Mucosa of descending colon (tissue), 3 donors: Measurements from ENCODE around the gene PKD2. TPM values are rescaled to one million over a fixed set of nuclear protein-coding genes. Genes with fewer than 3 reads are reported as not detected.
"Not testable (repeated sequence)": the region's sequence is repeated elsewhere in the genome, so short reads cannot be mapped to it uniquely, and the experiment has no call there.

Experiments used
- ATAC-seq: fragments of 200-7000 bp; cut with Tn5 transposase; one replicate; pipeline ENCODE4 v1.9.1; 2020; ENCODE audit warnings: mild to moderate bottlenecking, moderate library complexity
- DNase-seq, 3 donors: peaks; one replicate each; pipeline ENCODE4 v3.0.0-alpha.2; 2020
- H3K36me3 ChIP-seq: fragments of 200-600 bp; one replicate; pipeline ENCODE4 v1.8.0; 2021; ENCODE audit warnings: low read depth, mild to moderate bottlenecking
- H3K4me1 ChIP-seq: fragments of 200-600 bp; one replicate; pipeline ENCODE4 v1.8.0; 2021; ENCODE audit warnings: low read depth, mild to moderate bottlenecking
- H3K4me3 ChIP-seq: fragments of 200-600 bp; one replicate; pipeline ENCODE4 v1.8.0; 2021; ENCODE audit warnings: mild to moderate bottlenecking
- H3K9me3 ChIP-seq: fragments of 200-600 bp; one replicate; pipeline ENCODE4 v1.8.0; 2021; ENCODE audit warnings: mild to moderate bottlenecking
- CTCF ChIP-seq: fragments of 200-600 bp; IDR thresholded peaks from one replicate; pipeline ENCODE4 v1.8.0; 2022; ENCODE audit warnings: antibody characterized with exemption, mild to moderate bottlenecking
- intact Hi-C, 2 donors: fragments of 100-400 bp; cut with DNase I in 1 of 2; cut with micrococcal nuclease in 1 of 2; formaldehyde crosslinking; loops; one replicate each; pipeline versions ENCODE4 v1.11.0 to v1.11.1; 2022; cut with DNase I, micrococcal nuclease
- total RNA-seq, 3 donors: library from RNA; stranded (reverse); fragmentation: NEBNext Ultra II Directional in 2 of 3; extraction: Animal tissue kit (Norgen Biotek cat#: 25700) in 2 of 3; gene quantifications; one replicate each; pipeline versions ENCODE4 v1.2.1 to v1.2.4, GENCODE V29; 2021 to 2023
- donor health status: DM: no; HTN: no; CAD: no; lungs with moderate emphysema.
- donor health status: DM: no; HTN: no; CAD: no.
- donor health status: DM: no; HTN: yes; CAD: no.

The PKD2 gene
- total RNA-seq, 3 donors from 2014 or later: 7.0 to 53.3 (median 7.4) TPM

DNA sequence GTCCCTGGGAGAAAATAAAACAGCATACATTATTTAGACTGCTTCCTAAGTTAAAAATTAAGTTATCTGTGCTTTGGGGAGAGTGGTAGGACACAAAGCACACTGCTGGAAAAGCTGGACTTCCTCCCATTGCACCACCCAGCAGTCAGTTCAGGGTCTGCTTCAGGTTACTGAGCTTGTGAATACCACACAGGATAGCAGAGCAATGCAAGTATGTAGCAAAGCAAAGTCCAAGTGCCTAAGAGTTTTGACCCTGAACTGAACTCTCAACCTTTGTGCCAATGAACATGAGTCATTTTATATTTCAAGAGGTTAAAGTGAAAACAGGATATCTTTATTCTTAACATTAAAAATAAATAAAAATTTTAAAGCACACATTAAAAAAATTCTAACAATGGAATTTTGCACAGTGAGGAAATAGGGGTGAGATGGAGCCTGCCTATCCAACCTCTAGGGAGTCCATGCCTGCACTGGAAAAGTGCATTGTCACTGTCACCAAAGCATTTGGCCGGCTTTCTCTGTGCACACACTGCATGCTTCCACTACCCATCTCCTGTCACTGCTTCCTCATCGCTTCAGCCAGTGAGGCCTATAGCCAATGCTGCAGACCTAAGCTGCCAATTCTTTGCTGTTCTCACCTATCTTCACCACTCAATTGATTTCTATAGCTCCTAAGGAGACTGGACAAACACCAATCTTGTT, 100.1 kb downstream of the PKD2 start:
- DNase-seq: peak in 2 of 3 donors; percentile 36 to 43
- ATAC-seq: peak; percentile 76
- H3K36me3 ChIP-seq: no peaks in the 10 kb centered on the region
- H3K4me1 ChIP-seq: peaks cover 29% of the 10 kb centered on the region
- intact Hi-C loops: no loop called here
- TF ChIP-seq CTCF: no peak
- H3K9me3 ChIP-seq: no peaks in the 10 kb centered on the region
- H3K4me3 ChIP-seq: no peak overlapping the region

DNA sequence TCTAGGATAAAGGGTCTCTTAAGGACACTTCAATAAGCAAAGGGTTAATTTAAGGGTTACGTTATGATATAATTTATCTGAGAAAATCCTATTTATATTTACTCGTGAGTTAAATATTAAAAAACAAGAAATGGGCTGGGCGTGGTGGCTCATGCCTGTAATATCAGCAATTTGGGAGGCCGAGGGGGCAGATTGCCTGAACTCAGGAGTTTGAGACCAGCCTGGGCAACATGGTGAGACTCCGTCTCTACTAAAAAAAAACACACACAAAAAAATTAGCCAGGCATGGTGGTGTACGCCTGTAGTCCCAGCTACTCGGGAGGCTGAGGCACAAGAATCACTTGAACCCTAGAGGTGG, 100.7 kb downstream of the PKD2 start:
- H3K9me3 ChIP-seq, ATAC-seq, DNase-seq, intact Hi-C loops, H3K4me3 ChIP-seq, H3K36me3 ChIP-seq: not testable (repeated sequence)
- peaks cover 29% of the 10 kb centered on the region for H3K4me1 ChIP-seq

GRCh38 chr4:88108747-88109122, 101.3 kb downstream of the PKD2 start:
- H3K9me3 ChIP-seq: no peaks in the 10 kb centered on the region
- no peak overlapping the region for H3K4me3 ChIP-seq
- no peak for DNase-seq
- TF ChIP-seq CTCF: no peak
- peaks cover 29% of the 10 kb centered on the region for H3K4me1 ChIP-seq
- no peaks in the 10 kb centered on the region for H3K36me3 ChIP-seq
- no peak for ATAC-seq
- intact Hi-C loops: no loop called here

DNA sequence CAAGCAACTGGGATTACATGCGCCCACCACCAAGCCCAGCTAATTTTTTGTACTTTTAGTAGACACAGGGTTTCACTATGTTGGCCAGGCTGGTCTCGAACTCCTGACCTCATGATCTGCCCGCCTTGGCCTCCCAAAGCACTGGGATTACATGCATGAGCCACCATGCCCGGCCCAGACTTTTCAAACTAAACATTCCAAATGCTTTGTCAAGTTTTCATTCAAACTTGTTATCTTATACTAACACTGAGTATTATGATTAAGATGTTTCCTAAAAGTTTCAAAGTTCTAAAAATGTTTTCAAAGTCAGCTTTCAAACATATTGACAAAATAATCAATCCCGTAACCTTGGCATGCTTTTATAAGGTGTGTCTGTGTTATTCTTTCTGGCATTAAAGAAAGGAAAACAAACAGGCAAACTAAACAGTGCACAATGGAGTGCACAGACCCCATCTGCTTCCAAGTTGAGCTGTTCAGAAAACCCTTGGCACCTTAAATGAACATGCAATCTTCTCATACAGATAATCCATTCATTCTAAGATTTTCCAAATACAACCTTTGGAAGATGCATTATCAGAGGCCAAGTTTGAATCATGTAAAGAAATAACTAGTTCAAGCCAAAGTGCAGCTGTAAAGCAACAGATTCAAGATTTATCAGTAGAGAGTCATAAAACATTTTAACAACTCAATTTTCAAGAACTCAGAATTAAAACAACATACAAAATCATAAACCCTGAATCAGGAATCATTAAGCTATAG, 101.9 kb downstream of the PKD2 start:
- peak; percentile 74 for ATAC-seq
- DNase-seq: no peak
- Histone ChIP-seq H3K4me1 (peaks cover 29% of the 10 kb centered on the region), H3K4me3 (no peak overlapping the region), H3K9me3 (no peaks in the 10 kb centered on the region), H3K36me3 (no peaks in the 10 kb centered on the region)
- intact Hi-C loops: no loop called here
- TF ChIP-seq CTCF: no peak

DNA sequence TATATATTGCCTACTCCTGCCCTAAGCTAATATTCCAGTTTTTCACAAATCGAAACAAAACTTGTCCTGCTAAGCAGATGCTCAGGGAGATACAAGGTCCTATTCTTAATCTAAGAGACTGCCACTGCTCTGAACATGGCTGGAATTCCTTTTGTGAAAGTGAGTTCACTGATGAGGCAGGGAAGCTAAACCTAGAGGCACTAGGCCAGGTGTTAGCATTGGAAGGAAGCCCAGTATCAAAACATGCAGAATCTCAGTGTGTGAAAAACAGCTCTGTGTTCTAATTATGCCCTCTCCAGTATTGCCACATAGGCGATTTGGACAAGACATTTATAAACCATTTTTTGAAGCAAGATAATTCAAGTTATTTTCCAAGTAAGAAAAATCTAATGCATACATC, 103.4 kb downstream of the PKD2 start:
- TF ChIP-seq CTCF: no peak
- H3K4me1 ChIP-seq: peaks cover 29% of the 10 kb centered on the region
- H3K36me3 ChIP-seq: no peaks in the 10 kb centered on the region
- no peaks in the 10 kb centered on the region for H3K9me3 ChIP-seq
- DNase-seq (peak in 1 of 3 donors; percentile 31), ATAC-seq (peak; percentile 24)
- intact Hi-C loops: no loop called here
- H3K4me3 ChIP-seq: no peak overlapping the region

DNA sequence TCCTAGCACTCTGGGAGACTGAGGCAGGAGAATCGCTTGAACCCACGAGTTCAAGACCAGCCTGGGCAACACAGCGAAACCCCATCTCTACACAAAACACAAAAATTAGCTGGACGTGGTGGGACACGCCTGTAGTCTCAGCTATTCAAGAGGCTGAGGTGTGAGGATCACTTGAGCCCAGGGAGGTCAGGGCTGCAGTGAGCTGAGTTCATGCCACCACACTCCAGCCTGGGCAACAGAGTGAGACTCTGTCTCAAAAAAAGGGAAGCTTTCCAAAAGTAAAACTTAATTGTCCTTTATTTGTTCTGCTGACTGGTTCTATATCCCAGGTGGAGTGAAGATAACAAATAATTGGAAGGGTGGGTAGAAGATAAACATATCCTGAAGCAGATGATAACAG, 105.4 kb downstream of the PKD2 start:
- Histone ChIP-seq H3K4me1 (peaks cover 19% of the 10 kb centered on the region), H3K4me3 (no peak overlapping the region), H3K9me3 (no peaks in the 10 kb centered on the region), H3K36me3 (no peaks in the 10 kb centered on the region)
- no peak for ATAC-seq
- DNase-seq: no peak
- TF ChIP-seq CTCF: no peak
- intact Hi-C loops: no loop called here
